HEK293 (cell line): ENCODE data around the gene LHX2.

Source experiments
- KLF9 ChIP-seq: fragments of 450-650 bp; formaldehyde crosslinking; IDR thresholded peaks from 2 replicates; pipeline ENCODE4 v1.5.1; 2016; ENCODE audit warnings: missing biosample characterization, missing genetic modification characterization, low read depth
- OVOL3 ChIP-seq: fragments of 450-650 bp; formaldehyde crosslinking; IDR thresholded peaks from 2 replicates; pipeline ENCODE4 v1.5.1; 2016; ENCODE audit warnings: missing biosample characterization, missing genetic modification characterization
- SP2 ChIP-seq: fragments of 450-650 bp; formaldehyde crosslinking; IDR thresholded peaks from 2 replicates; pipeline ENCODE4 v1.5.1; 2016; ENCODE audit warnings: missing biosample characterization, missing genetic modification characterization
- YY1 ChIP-seq: fragments of 450-650 bp; formaldehyde crosslinking; IDR thresholded peaks from 2 replicates; pipeline ENCODE4 v1.5.1; 2018; ENCODE audit warnings: missing biosample characterization, missing genetic modification characterization
- ZBTB20 ChIP-seq: fragments of 450-650 bp; formaldehyde crosslinking; IDR thresholded peaks from 2 replicates; pipeline ENCODE4 v1.5.1; 2016; ENCODE audit warnings: missing biosample characterization, missing genetic modification characterization
- TF ChIP-seq, protein P1 (sequence below): fragments of 450-650 bp; formaldehyde crosslinking; IDR thresholded peaks from 2 replicates; pipeline ENCODE4 v1.5.1; 2016; ENCODE audit warnings: missing biosample characterization, missing genetic modification characterization
- TF ChIP-seq, protein P2 (sequence below): fragments of 450-650 bp; formaldehyde crosslinking; IDR thresholded peaks from 2 replicates; pipeline ENCODE4 v1.5.1; 2016; ENCODE audit warnings: missing biosample characterization, missing genetic modification characterization
- TF ChIP-seq, protein P3 (sequence below): fragments of 450-650 bp; formaldehyde crosslinking; IDR thresholded peaks from 2 replicates; pipeline ENCODE4 v1.5.1; 2016; ENCODE audit warnings: missing biosample characterization, missing genetic modification characterization, low read depth

DNA sequence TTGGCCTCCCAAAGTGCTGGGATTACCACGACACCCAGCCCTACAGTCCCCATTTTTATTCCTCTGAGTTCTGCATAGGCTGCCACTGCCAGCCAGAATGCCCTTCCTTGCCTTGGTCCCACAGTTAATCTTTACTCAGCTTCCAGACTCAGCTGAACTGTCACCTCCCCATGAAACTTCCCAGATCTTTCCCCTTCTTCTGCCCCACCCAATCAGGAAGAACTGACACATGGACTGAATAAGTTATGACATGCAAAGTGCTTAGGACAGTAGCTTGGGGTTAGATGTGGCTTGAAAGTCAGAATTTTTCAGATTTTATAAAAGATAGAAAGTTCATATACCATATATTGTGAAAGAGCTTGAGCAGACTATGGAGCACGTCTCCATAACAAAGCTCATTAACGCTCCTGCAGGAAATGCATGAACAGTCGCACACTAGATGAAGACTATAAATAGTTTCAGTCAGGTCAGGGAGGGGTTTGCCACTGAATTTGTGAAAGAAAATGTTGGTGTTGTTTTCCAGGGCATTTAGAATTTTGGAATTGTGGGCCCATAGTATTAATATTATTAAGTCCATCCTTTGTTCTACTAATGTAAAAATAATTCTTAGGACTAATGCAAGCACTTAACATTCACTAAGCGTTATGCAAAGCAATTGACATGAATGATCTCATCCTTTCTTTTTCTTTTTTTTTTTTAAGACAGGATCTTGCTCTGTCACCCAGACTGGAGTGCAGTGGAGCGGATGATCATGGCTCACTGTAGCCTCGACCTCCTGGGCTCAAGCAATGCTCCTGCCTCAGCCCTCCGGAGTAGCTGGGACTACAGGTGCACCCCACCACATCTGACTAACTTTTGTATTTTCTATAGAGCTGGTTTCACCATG is 45.5 kb upstream of the LHX2 start:
- TF ChIP-seq, protein P1, sequence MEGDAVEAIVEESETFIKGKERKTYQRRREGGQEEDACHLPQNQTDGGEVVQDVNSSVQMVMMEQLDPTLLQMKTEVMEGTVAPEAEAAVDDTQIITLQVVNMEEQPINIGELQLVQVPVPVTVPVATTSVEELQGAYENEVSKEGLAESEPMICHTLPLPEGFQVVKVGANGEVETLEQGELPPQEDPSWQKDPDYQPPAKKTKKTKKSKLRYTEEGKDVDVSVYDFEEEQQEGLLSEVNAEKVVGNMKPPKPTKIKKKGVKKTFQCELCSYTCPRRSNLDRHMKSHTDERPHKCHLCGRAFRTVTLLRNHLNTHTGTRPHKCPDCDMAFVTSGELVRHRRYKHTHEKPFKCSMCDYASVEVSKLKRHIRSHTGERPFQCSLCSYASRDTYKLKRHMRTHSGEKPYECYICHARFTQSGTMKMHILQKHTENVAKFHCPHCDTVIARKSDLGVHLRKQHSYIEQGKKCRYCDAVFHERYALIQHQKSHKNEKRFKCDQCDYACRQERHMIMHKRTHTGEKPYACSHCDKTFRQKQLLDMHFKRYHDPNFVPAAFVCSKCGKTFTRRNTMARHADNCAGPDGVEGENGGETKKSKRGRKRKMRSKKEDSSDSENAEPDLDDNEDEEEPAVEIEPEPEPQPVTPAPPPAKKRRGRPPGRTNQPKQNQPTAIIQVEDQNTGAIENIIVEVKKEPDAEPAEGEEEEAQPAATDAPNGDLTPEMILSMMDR = no peak
- TF ChIP-seq ZBTB20 (tag by site-specific recombination) = no peak
- TF ChIP-seq SP2 = no peak
- TF ChIP-seq, protein P2, sequence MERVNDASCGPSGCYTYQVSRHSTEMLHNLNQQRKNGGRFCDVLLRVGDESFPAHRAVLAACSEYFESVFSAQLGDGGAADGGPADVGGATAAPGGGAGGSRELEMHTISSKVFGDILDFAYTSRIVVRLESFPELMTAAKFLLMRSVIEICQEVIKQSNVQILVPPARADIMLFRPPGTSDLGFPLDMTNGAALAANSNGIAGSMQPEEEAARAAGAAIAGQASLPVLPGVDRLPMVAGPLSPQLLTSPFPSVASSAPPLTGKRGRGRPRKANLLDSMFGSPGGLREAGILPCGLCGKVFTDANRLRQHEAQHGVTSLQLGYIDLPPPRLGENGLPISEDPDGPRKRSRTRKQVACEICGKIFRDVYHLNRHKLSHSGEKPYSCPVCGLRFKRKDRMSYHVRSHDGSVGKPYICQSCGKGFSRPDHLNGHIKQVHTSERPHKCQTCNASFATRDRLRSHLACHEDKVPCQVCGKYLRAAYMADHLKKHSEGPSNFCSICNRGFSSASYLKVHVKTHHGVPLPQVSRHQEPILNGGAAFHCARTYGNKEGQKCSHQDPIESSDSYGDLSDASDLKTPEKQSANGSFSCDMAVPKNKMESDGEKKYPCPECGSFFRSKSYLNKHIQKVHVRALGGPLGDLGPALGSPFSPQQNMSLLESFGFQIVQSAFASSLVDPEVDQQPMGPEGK (tag by site-specific recombination) = no peak
- no peak for TF ChIP-seq YY1 (tag by site-specific recombination)
- TF ChIP-seq, protein P3, sequence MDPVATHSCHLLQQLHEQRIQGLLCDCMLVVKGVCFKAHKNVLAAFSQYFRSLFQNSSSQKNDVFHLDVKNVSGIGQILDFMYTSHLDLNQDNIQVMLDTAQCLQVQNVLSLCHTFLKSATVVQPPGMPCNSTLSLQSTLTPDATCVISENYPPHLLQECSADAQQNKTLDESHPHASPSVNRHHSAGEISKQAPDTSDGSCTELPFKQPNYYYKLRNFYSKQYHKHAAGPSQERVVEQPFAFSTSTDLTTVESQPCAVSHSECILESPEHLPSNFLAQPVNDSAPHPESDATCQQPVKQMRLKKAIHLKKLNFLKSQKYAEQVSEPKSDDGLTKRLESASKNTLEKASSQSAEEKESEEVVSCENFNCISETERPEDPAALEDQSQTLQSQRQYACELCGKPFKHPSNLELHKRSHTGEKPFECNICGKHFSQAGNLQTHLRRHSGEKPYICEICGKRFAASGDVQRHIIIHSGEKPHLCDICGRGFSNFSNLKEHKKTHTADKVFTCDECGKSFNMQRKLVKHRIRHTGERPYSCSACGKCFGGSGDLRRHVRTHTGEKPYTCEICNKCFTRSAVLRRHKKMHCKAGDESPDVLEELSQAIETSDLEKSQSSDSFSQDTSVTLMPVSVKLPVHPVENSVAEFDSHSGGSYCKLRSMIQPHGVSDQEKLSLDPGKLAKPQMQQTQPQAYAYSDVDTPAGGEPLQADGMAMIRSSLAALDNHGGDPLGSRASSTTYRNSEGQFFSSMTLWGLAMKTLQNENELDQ (tag by site-specific recombination) = no peak
- no peak for TF ChIP-seq OVOL3 (tag by site-specific recombination)
- TF ChIP-seq KLF9 = no peak
